Sigmoid colon (tissue), 7 donors: ENCODE data around the gene PRDM10. TPM values are rescaled to one million over a fixed set of nuclear protein-coding genes. Genes with fewer than 3 reads are reported as not detected.
A peak's percentile ranks its signal among the peaks of the same experiment; 100 is the strongest.
"Not testable (repeated sequence)": the region's sequence is repeated elsewhere in the genome, so short reads cannot be mapped to it uniquely, and the experiment has no call there.

Experiments
- DNase-seq: peaks from one replicate; pipeline ENCODE4 v3.0.0-alpha.2; 2019
- H3K27ac ChIP-seq, 4 donors: fragments of 200-600 bp; sonication (generic); one replicate each; pipeline ENCODE4 v1.5.1; 2016 to 2019; ENCODE audit warnings: mild to moderate bottlenecking in 1 of 4
- H3K27me3 ChIP-seq, 3 donors: fragments of 200-600 bp; sonication (generic); one replicate each; pipeline ENCODE4 v1.5.1; 2019; ENCODE audit warnings: mild to moderate bottlenecking in 1 of 3
- H3K36me3 ChIP-seq, 4 donors: fragments of 200-600 bp; sonication (generic); one replicate each; pipeline ENCODE4 v1.5.1; 2016 to 2019
- H3K4me1 ChIP-seq, 4 donors: fragments of 200-600 bp; sonication (generic); one replicate each; pipeline ENCODE4 v1.5.1; 2017 to 2019
- H3K4me3 ChIP-seq, 4 donors: fragments of 200-600 bp; sonication (generic); one replicate each; pipeline ENCODE4 v1.5.1; 2017 to 2019; ENCODE audit warnings: mild to moderate bottlenecking in 2 of 4, moderate library complexity in 1 of 4
- H3K9me3 ChIP-seq, 4 donors: fragments of 200-600 bp in 3 of 4; sonication (generic) in 3 of 4; one replicate each; pipeline versions ENCODE4 v1.5.1 to v1.6.1; 2013 to 2019
- EP300 ChIP-seq, 4 donors: sonication (generic); formaldehyde crosslinking; IDR thresholded peaks; one replicate each; pipeline ENCODE4 v1.6.1; 2017; ENCODE audit warnings: antibody characterized with exemption in 4 of 4
- POLR2A ChIP-seq, 2 donors: fragments of 450-650 bp; IDR thresholded peaks; one replicate each; pipeline ENCODE4 v1.6.1; 2016; ENCODE audit warnings: antibody characterized with exemption in 2 of 2, mild to moderate bottlenecking in 2 of 2, moderate library complexity in 2 of 2
- POLR2AphosphoS5 ChIP-seq, 4 donors: sonication (generic); formaldehyde crosslinking; IDR thresholded peaks; one replicate each; pipeline ENCODE4 v1.6.1; 2017; ENCODE audit warnings: antibody characterized with exemption in 4 of 4
- WGBS, 2 donors: extraction: QIAGEN DNeasy Blood & Tissue Kit; methylation state at CpG; one replicate each; pipeline ENCODE4 v1.1.7; 2013; 5-methylcytosine and 5-hydroxymethylcytosine counted together
- intact Hi-C: fragments of 100-400 bp; cut with DNase I; formaldehyde crosslinking; loops from one replicate; pipeline ENCODE4 v1.15.1; 2023
- polyA plus RNA-seq, 3 donors: library from polyadenylated mRNA; stranded (reverse); fragments of 200-250 nt; gene quantifications; one replicate each; pipeline ENCODE4 v1.2.3, GENCODE V29; 2013
- total RNA-seq, 4 donors: library from RNA; depleted of rRNA; stranded (reverse); fragments of >200 nt; gene quantifications; one replicate each; pipeline ENCODE4 v1.1.0, GENCODE V29; 2016
- TF ChIP-seq, protein P1 (sequence below), 4 experiments: fragments of 450-650 bp in 3 of 4; fragments of 200-600 bp in 1 of 4; IDR thresholded peaks; one replicate each; pipeline ENCODE4 v1.5.1; 2016 to 2019; ENCODE audit warnings: antibody characterized with exemption in 4 of 4, mild to moderate bottlenecking in 3 of 4, moderate library complexity in 2 of 4
- donor health status: healthy with polysubstance abuse.
- donor health status: Bipolar disorder and iron deficiency.
- donor health status: healthy.

Gene PRDM10
- total and polyA plus RNA-seq, 7 donors, result 1.8 to 11.9 (median 6.3) TPM

DNA sequence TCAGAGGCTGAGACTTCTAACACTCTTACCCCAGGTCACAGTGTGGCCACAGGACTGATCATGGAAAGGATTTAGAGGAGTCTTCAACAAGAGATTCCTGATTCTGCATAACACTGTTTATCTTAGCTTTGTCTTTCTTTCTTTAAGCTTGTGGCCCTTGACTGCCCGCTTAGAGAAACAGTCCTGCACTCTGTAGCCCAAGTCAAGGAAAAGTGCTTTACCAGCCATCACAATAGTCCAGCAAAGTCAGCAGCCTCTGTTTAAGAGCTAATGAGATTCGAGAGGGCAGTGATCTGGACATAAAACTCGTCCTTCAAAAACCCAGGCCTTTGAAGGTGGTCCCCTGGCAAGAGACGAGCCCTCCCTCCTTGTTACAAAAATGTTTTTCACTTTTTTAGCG lies 30.0 kb downstream of the PRDM10 start:
- Histone ChIP-seq H3K4me1 (peaks cover 0 to 55% (median 36%) of the 10 kb centered on the region in 4 donors), H3K36me3 (no peaks in the 10 kb centered on the region), H3K4me3 (no peak overlapping the region), H3K27me3 (no peaks in the 10 kb centered on the region), H3K9me3 (no peaks in the 10 kb centered on the region), H3K27ac (no peak overlapping the region)
- 81 to 92% methylated on average over 5 of the region's 5 CpGs for WGBS, 2 donors
- intact Hi-C loops, result no loop called here
- no peak for DNase-seq
- TF ChIP-seq EP300 (IDR thresholded peaks at IDR 0.05) (no peak), POLR2A (IDR thresholded peaks at IDR 0.05) (no peak), POLR2AphosphoS5 (IDR thresholded peaks at IDR 0.05) (no peak)
- TF ChIP-seq, protein P1, sequence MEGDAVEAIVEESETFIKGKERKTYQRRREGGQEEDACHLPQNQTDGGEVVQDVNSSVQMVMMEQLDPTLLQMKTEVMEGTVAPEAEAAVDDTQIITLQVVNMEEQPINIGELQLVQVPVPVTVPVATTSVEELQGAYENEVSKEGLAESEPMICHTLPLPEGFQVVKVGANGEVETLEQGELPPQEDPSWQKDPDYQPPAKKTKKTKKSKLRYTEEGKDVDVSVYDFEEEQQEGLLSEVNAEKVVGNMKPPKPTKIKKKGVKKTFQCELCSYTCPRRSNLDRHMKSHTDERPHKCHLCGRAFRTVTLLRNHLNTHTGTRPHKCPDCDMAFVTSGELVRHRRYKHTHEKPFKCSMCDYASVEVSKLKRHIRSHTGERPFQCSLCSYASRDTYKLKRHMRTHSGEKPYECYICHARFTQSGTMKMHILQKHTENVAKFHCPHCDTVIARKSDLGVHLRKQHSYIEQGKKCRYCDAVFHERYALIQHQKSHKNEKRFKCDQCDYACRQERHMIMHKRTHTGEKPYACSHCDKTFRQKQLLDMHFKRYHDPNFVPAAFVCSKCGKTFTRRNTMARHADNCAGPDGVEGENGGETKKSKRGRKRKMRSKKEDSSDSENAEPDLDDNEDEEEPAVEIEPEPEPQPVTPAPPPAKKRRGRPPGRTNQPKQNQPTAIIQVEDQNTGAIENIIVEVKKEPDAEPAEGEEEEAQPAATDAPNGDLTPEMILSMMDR (IDR thresholded peaks at IDR 0.05), result no peak

DNA sequence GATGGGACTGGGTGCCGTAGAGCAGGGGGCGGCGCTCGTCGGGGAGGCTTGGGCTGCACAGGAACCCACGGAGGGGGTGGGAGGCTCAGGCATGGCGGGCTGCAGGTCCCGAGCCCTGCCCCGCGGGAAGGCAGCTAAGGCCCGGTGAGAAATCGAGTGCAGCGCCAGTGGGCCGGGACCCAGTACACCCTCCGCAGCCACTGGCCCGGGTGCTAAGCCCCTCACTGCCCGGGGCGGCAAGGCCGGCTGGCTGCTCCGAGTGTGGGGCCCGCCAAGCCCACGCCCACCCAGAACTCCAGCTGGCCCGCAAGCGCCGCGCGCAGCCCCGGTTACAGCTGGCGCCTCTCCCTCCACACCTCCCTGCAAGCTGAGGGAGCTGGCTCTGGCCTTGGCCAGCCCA lies 30.8 kb downstream of the PRDM10 start:
- H3K27me3 ChIP-seq, intact Hi-C loops, DNase-seq, H3K36me3 ChIP-seq, H3K9me3 ChIP-seq, H3K4me3 ChIP-seq, H3K27ac ChIP-seq: not testable (repeated sequence)
- WGBS, 2 donors, result 97 to 98% methylated on average over 29 of the region's 29 CpGs
- H3K4me1 ChIP-seq, result peaks cover 0 to 55% (median 36%) of the 10 kb centered on the region in 4 donors

DNA sequence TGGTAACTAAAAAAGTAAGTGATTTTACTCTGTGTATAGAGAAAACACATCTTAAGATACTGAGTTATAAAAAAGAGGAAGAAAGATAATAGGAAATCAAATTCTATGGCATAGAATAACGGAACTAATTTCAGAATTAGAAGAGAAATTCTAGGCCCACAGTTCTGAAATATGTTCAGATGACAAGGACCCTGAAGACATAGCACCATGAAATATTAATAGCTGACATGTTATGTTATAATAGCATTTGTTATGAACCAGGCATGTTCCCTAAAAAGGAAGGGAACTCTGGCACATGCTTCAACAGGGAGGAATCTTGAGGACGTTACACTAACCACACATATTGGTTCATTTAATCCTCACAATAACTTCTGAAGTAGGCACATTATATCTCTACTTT lies 32.7 kb downstream of the PRDM10 start:
- H3K4me1 ChIP-seq, result peaks cover 0 to 55% (median 36%) of the 10 kb centered on the region in 4 donors

DNA sequence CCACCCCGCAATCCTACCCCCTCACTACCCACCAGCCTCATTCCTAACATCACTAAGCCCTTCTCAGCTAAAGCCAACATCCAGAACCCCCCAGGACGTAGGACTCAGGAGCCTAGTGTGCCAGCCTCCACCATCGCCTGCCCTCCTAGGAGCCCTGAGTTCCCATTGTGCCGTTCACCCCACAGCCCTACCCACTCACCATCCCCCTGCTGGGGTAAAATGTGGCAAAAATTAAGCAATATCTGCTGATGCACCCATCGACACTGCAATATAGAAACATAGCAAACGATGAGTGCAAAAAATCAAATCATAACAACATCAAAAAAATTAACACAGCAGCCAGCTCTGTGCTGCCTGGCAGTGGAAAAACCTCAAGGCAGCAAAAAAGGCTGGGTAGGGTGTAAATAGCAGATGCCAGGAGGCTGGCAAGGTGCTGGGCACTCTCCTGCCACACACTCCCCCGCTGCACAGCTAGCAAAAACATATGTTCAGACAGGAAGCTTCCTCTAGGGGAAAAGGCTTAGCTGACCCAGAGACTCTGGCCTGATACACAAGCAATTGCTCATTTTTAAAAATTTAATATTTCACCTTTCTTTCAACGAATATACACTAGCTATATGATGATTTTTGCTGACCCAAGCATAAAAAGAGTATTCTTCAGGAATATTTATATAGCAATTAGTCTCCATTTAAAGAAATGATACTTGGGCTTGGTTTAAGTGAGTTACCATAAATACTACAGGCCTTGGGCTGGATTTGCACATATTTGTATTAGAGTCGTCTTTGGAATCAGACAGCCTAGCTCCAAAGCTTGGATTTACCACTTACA lies 33.8 kb downstream of the PRDM10 start:
- intact Hi-C loops, result no loop called here
- Histone ChIP-seq H3K9me3 (no peaks in the 10 kb centered on the region), H3K27ac (no peak overlapping the region), H3K27me3 (no peaks in the 10 kb centered on the region), H3K36me3 (no peaks in the 10 kb centered on the region), H3K4me1 (peaks cover 0 to 50% (median 32%) of the 10 kb centered on the region in 4 donors), H3K4me3 (no peak overlapping the region)
- no peak for DNase-seq
- TF ChIP-seq EP300 (IDR thresholded peaks at IDR 0.05) (no peak), POLR2AphosphoS5 (IDR thresholded peaks at IDR 0.05) (no peak), POLR2A (IDR thresholded peaks at IDR 0.05) (no peak)
- TF ChIP-seq, protein P1 (IDR thresholded peaks at IDR 0.05), result no peak
- 84 to 89% methylated on average over 9 of the region's 9 CpGs for WGBS, 2 donors

More for the DNA sequence above, 32.7 kb downstream of the PRDM10 start:
- TF ChIP-seq POLR2AphosphoS5 (IDR thresholded peaks at IDR 0.05) (peak; percentile 66 to 91 (median 84)), POLR2A (IDR thresholded peaks at IDR 0.05) (no peak), EP300 (IDR thresholded peaks at IDR 0.05) (peak in 1 of 4 donors; percentile 24)
- TF ChIP-seq, protein P1 (IDR thresholded peaks at IDR 0.05), result no peak
- Histone ChIP-seq H3K27ac (peak overlapping the region in 2 of 4 donors; percentile 43 to 46), H3K9me3 (no peaks in the 10 kb centered on the region), H3K36me3 (no peaks in the 10 kb centered on the region), H3K27me3 (no peaks in the 10 kb centered on the region), H3K4me3 (no peak overlapping the region)
- intact Hi-C loops, result no loop called here
- WGBS, 2 donors, result 74 to 90% methylated on average over 2 of the region's 2 CpGs
- no peak for DNase-seq

DNA sequence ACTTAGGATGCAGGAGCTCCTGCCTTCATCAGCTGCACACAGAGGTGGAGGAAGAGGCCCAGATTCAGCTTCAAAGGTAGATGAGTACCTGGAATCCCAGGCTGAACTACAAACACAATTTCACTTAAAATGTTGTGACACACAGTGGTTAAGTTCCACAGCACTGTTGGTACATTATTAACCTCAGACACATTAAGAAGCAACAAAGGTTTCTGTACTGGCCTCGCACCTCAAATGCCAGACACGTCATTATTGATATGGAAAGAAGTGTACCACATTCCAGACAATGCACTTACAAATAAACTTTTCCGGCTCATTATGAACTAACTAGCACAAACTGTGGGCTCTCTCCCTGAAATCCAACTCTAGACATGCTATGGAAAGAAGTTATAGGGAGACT lies 34.6 kb downstream of the PRDM10 start:
- Histone ChIP-seq H3K27ac (no peak overlapping the region), H3K4me1 (peaks cover 0 to 42% (median 24%) of the 10 kb centered on the region in 4 donors), H3K9me3 (no peaks in the 10 kb centered on the region), H3K4me3 (no peak overlapping the region), H3K36me3 (no peaks in the 10 kb centered on the region), H3K27me3 (no peaks in the 10 kb centered on the region)
- WGBS, 2 donors, result 87 to 92% methylated on average over 3 of the region's 3 CpGs
- intact Hi-C loops, result no loop called here
- DNase-seq, result no peak
- TF ChIP-seq, protein P1 (IDR thresholded peaks at IDR 0.05), result no peak
- TF ChIP-seq POLR2A (IDR thresholded peaks at IDR 0.05) (no peak), EP300 (IDR thresholded peaks at IDR 0.05) (no peak), POLR2AphosphoS5 (IDR thresholded peaks at IDR 0.05) (no peak)
